Stimulated activated naive CD8-positive, alpha-beta T cell treated with anti-CD3 and anti-CD28 coated beads, Interleukin-15, Interleukin-2, amounts not matched to agents 100 ng/mL and 50 ng/mL, for 24 hours (primary cell): ENCODE measurements around the gene ZNF439.
"Not testable (repeated sequence)": the region's sequence is repeated elsewhere in the genome, so short reads cannot be mapped to it uniquely, and the experiment has no call there.

Experiments
- H3K27ac Mint-ChIP-seq: one replicate; pipeline ENCODE4 v1.8.0; 2021; ENCODE audit warnings: mild to moderate bottlenecking, mixed read lengths
- H3K27me3 Mint-ChIP-seq: one replicate; pipeline ENCODE4 v1.8.0; 2021; ENCODE audit warnings: mixed read lengths
- H3K36me3 Mint-ChIP-seq: one replicate; pipeline ENCODE4 v1.8.0; 2021; ENCODE audit warnings: low read depth, mixed read lengths
- H3K4me1 Mint-ChIP-seq: one replicate; pipeline ENCODE4 v1.8.0; 2021; ENCODE audit warnings: low read depth, mixed read lengths
- H3K4me3 Mint-ChIP-seq: one replicate; pipeline ENCODE4 v1.8.0; 2021; ENCODE audit warnings: mild to moderate bottlenecking, mixed read lengths
- H3K9me3 Mint-ChIP-seq: one replicate; pipeline ENCODE4 v1.8.0; 2021; ENCODE audit warnings: mixed read lengths

ZNF439 gene

DNA sequence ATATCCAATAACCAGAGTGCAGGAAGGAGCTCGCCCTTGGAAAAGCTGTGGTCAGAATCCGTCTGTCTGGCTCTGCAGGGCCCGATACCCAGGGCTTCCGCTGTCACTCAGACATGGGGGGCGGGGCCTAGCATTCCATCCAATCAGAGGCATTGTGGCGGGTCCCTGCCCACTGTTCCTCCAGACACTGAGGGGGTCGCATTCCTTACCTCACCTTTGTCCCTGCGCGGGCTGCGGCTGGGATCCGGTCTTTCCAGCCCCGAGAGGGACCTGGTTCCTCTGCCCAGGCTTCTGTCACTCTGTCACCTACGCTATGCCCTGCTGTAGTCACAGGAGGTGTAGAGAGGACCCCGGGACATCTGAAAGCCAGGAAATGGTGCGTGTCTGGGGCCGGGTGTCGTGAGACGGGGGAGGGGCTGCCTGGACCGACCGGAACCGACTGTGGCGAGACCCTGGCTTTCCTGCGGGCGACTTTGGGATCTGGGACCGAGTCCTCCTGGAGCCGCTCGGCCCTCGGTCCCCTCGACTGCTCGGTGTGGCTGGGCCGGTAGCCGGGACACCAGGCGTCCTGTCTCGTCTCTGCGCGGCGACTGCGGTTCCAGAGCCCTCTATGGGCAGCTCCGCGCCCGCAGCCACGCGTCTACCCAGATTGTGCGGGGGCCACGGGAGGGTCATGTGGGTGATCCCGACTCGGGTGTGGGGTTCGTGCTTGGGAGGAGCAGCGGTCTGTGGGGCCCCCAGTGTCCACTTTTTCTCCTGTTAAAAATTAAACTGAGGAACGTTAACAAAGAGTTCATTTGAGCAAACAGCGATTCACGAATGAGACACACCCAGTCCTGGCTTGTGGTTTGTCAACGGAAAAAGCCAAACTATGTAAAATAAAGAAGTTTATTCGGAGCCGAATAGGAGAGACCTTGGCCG is 39.3 kb downstream of the ZNF439 start, which contains the start of gene ZNF69:
TSS of gene ZNF69 (plus strand) at position 172 of the 921 bp plus-strand sequence. CDS start at position 314, 142 bp downstream.
- no peaks in the 10 kb centered on the region for H3K36me3 Mint-ChIP-seq
- H3K9me3 Mint-ChIP-seq, result peaks cover 5% of the 10 kb centered on the region
- peak within 1 kb of the TSS; percentile 71 for H3K27ac Mint-ChIP-seq
- no peaks in the 10 kb centered on the region for H3K27me3 Mint-ChIP-seq
- peak within 1 kb of the TSS; percentile 87 for H3K4me3 Mint-ChIP-seq
- H3K4me1 Mint-ChIP-seq, result peaks cover 21% of the 10 kb centered on the region

DNA sequence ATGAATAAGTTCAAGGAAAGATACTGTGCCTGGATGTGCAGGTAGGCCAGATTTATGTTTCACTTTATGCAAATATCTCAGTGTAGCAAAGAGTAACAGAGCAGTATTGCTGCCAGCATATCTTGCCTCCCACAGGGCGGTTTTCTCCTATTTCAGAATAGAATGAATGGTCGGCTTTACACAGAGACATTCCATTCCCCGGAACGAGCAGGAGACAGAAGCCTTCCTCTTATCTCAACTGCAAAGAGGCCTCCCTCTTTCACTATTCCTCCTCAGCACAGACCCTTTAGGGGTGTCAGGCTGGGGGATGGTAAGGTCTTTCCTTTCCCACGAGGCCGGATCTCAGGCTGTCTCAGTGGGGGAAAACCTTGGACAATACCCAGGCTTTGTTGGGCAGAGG is 41.4 kb downstream of the ZNF439 start:
- H3K27me3 Mint-ChIP-seq, H3K4me3 Mint-ChIP-seq, H3K27ac Mint-ChIP-seq, H3K36me3 Mint-ChIP-seq, H3K9me3 Mint-ChIP-seq: not testable (repeated sequence)
- peaks cover 21% of the 10 kb centered on the region for H3K4me1 Mint-ChIP-seq

DNA sequence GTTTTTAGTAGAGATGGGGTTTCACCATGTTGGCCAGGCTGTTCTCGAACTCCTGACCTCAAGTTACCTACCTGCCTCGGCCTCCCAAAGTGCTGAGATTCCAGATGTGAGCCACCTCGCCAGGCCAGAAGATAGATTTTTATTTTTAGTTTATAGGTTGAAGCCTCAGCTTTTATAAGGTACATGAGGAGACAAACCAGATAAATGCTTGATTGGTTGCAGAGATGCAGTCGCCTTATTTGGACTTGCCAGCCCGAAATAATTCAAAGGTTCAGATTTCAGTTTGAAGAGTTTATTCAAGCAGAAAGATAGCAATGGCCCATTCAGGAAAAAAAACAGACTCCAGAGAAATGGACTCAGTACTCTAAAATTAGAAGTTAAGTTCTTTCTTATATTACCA is 42.1 kb downstream of the ZNF439 start:
- Mint-ChIP-seq H3K9me3 (peaks cover 10% of the 10 kb centered on the region), H3K36me3 (peaks cover 17% of the 10 kb centered on the region), H3K27me3 (no peaks in the 10 kb centered on the region), H3K4me1 (peaks cover 21% of the 10 kb centered on the region), H3K27ac (no peak overlapping the region), H3K4me3 (no peak overlapping the region)

DNA sequence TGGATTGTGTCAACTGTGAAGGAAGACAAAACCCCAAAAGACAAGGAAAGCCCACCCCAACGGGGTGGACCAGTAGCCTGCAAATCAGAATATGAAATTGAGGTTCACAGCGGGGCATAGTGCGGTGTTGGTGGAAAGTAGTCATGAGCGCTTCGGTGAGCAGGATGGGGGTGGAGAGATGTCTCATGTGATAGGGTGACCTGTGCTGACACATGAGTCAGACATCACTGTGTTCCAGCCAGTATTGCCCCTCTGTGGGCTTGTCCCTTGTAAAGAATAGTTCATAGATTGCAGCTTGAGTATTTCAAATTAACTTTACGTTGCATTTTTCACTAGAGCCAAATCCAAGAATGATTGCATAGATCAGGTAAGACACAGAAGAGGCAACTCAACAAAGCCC is 46.3 kb downstream of the ZNF439 start:
- H3K27me3 Mint-ChIP-seq, result no peaks in the 10 kb centered on the region
- H3K4me1 Mint-ChIP-seq, result peaks cover 3% of the 10 kb centered on the region
- peaks cover 41% of the 10 kb centered on the region for H3K36me3 Mint-ChIP-seq
- H3K4me3 Mint-ChIP-seq, result no peak overlapping the region
- H3K9me3 Mint-ChIP-seq, result peaks cover 14% of the 10 kb centered on the region
- no peak overlapping the region for H3K27ac Mint-ChIP-seq

DNA sequence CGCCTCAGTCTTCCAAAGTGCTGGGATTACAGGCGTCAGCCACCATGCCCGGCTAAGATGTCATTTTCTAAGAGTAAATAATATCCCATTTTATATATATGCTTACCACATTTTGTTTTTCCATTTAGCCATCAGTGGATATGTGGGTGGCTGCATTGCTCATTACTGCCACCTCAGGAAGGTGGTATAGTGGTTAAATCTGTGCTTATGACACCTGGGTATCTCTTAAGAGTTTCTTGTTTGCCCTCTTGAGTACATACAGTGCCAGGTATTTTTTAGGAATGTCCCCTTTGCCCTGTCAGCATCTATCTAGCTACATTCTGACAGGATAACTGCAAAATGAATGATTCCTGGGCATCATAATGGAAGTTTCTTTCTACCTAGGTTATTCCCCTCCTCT is 53.7 kb downstream of the ZNF439 start:
- Mint-ChIP-seq H3K27me3 (no peaks in the 10 kb centered on the region), H3K9me3 (peaks cover 40% of the 10 kb centered on the region), H3K4me1 (no peaks in the 10 kb centered on the region), H3K4me3 (no peak overlapping the region), H3K27ac (no peak overlapping the region), H3K36me3 (peaks cover 81% of the 10 kb centered on the region)

DNA sequence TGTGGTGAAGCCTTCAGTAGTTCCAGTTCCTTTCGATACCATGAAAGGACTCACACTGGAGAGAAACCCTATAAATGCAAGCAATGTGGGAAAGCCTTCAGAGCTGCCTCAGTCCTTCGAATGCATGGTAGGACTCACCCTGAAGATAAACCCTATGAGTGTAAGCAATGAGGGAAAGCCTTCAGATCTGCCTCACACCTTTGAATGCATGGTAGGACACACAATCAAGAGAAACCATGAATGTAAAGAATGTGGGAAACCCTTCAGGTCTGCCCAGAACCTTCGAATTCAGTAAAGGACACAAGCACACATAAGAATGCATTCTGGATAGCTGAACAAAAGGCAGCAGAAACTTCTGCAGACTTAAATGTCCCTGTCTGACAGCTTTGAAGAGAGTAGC is 57.4 kb downstream of the ZNF439 start:
- H3K4me1 Mint-ChIP-seq, result no peaks in the 10 kb centered on the region
- peaks cover 69% of the 10 kb centered on the region for H3K36me3 Mint-ChIP-seq
- H3K4me3 Mint-ChIP-seq, result no peak overlapping the region
- no peak overlapping the region for H3K27ac Mint-ChIP-seq
- peaks cover 36% of the 10 kb centered on the region for H3K9me3 Mint-ChIP-seq
- H3K27me3 Mint-ChIP-seq, result no peaks in the 10 kb centered on the region

DNA sequence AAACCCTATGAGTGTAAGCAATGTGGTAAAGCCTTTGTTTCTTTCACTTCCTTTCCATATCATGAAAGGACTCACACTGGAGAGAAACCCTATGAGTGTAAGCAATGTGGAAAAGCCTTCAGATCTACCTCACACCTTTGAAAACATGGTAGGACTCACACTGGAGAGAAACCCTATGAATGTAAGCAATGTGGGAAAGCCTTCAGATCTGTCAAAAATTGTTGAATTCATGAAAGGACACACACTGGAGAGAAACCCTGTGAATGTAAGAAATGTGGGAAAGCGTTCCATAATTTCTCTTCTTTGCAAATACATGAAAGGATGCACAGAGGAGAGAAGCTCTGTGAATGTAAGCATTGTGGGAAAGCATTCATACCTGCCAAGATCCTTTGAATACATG is 63.4 kb downstream of the ZNF439 start:
- H3K27me3 Mint-ChIP-seq, H3K4me3 Mint-ChIP-seq, H3K4me1 Mint-ChIP-seq, H3K27ac Mint-ChIP-seq: not testable (repeated sequence)
- Mint-ChIP-seq H3K36me3 (peaks cover 25% of the 10 kb centered on the region), H3K9me3 (peaks cover 18% of the 10 kb centered on the region)

DNA sequence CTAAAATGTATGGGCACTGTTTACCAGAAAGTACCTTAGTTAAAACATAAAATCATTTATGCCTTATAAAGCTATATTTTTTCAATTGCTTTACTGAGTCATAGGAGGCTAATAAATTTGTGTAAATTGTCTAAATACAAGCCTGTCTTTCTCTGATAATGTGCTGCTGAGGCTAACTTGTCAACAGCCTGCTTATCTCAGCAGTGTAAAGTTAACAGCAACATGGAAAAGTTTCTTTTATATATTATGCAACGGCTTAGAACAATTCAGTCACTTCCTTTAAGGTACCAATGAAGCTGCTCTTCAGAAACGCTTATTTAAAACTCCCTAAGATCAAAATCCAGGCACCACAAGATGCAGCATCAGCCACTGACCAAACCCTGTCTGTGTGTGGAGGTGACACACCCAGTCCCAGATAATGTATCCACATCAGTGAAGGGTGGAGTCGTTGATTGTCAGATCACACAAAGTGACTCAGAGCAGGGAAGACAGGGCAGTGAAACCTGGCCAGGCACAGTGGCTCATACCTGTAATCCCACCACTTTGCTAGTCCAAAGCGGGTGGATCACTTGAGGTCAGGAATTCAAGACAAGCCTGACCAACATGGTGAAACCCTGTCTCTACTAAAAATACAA is 66.0 kb downstream of the ZNF439 start:
- peaks cover 13% of the 10 kb centered on the region for H3K9me3 Mint-ChIP-seq
- H3K27me3 Mint-ChIP-seq, result not testable (repeated sequence)

More for the DNA sequence above, 66.0 kb downstream of the ZNF439 start:
- not testable (repeated sequence) for H3K27ac Mint-ChIP-seq, H3K4me1 Mint-ChIP-seq, H3K4me3 Mint-ChIP-seq, H3K36me3 Mint-ChIP-seq
